Liver (tissue), 9 donors: ENCODE measurements around the gene GJA5. TPM values are rescaled to one million over a fixed set of nuclear protein-coding genes. Genes with fewer than 3 reads are reported as not detected.

Source experiments
- DNase-seq: peaks from one replicate; pipeline ENCODE4 v3.0.0-alpha.2; 2017; ENCODE audit warnings: low spot score
- H3K27ac ChIP-seq, 2 donors: one replicate each; pipeline ENCODE4 v1.7.0; 2013; ENCODE audit warnings: inconsistent platforms in 2 of 2, low read length in 2 of 2, control low read depth in 1 of 2, low read depth in 1 of 2, mild to moderate bottlenecking in 1 of 2
- H3K27me3 ChIP-seq, 4 donors: one replicate each; pipeline versions ENCODE4 v1.6.1 to v1.7.0; 2013; ENCODE audit warnings: low read length in 3 of 4, inconsistent platforms in 1 of 4, mild to moderate bottlenecking in 1 of 4, moderate library complexity in 1 of 4; ENCODE audit not compliant: control insufficient read depth in 4 of 4, insufficient read depth in 4 of 4
- H3K36me3 ChIP-seq, 4 donors: one replicate each; pipeline versions ENCODE4 v1.6.1 to v1.7.0; 2013; ENCODE audit warnings: low read length in 3 of 4, mild to moderate bottlenecking in 3 of 4, low read depth in 1 of 4, moderate library complexity in 1 of 4; ENCODE audit not compliant: control insufficient read depth in 4 of 4, insufficient read depth in 3 of 4
- H3K4me1 ChIP-seq, 4 donors: one replicate each; pipeline versions ENCODE4 v1.6.1 to v1.7.0; 2013; ENCODE audit warnings: low read length in 3 of 4, mild to moderate bottlenecking in 3 of 4, moderate library complexity in 1 of 4; ENCODE audit not compliant: control insufficient read depth in 4 of 4, insufficient read depth in 4 of 4
- H3K4me3 ChIP-seq, 3 donors: one replicate each; pipeline versions ENCODE4 v1.6.1 to v1.7.0; 2013; ENCODE audit warnings: low read length in 3 of 3, control low read depth in 1 of 3, low read depth in 1 of 3, mild to moderate bottlenecking in 1 of 3
- H3K9ac ChIP-seq, 2 donors: one replicate each; pipeline ENCODE4 v1.7.0; 2013; ENCODE audit warnings: low read length in 2 of 2, mild to moderate bottlenecking in 2 of 2, moderate library complexity in 2 of 2, control low read depth in 1 of 2, low read depth in 1 of 2
- H3K9me3 ChIP-seq, 4 donors: one replicate each; pipeline versions ENCODE4 v1.6.1 to v1.7.0; 2013; ENCODE audit warnings: low read length in 3 of 4; ENCODE audit not compliant: control insufficient read depth in 4 of 4
- ATF3 ChIP-seq: IDR thresholded peaks from 2 replicates; pipeline ENCODE4 v1.6.1; 2016; ENCODE audit warnings: antibody characterized with exemption
- EGR1 ChIP-seq, 2 donors: IDR thresholded peaks; 2 replicates each; pipeline ENCODE4 v1.6.1; 2016 to 2018; ENCODE audit warnings: antibody characterized with exemption in 2 of 2, low read depth in 2 of 2
- FOXA2 ChIP-seq: IDR thresholded peaks from 2 replicates; pipeline ENCODE4 v1.6.1; 2016; ENCODE audit warnings: antibody characterized with exemption
- HNF4G ChIP-seq: IDR thresholded peaks from 2 replicates; pipeline ENCODE4 v1.6.1; 2016; ENCODE audit warnings: antibody characterized with exemption
- JUND ChIP-seq, 2 donors: IDR thresholded peaks; 2 replicates each; pipeline ENCODE4 v1.6.1; 2016; ENCODE audit warnings: antibody characterized with exemption in 2 of 2
- MAX ChIP-seq: IDR thresholded peaks from 2 replicates; pipeline ENCODE4 v1.6.1; 2016; ENCODE audit warnings: antibody characterized with exemption
- RAD21 ChIP-seq, 2 donors: IDR thresholded peaks; 2 replicates each; pipeline ENCODE4 v1.6.1; 2016; ENCODE audit warnings: antibody characterized with exemption in 2 of 2, mild to moderate bottlenecking in 2 of 2
- REST ChIP-seq: IDR thresholded peaks from 2 replicates; pipeline ENCODE4 v1.6.1; 2016; ENCODE audit warnings: antibody characterized with exemption, mild to moderate bottlenecking
- RXRA ChIP-seq, 2 donors: IDR thresholded peaks; 2 replicates each; pipeline ENCODE4 v1.6.1; 2017 to 2018; ENCODE audit warnings: antibody characterized with exemption in 2 of 2, mild to moderate bottlenecking in 1 of 2
- SP1 ChIP-seq: IDR thresholded peaks from 2 replicates; pipeline ENCODE4 v1.6.1; 2018; ENCODE audit warnings: antibody characterized with exemption, mild to moderate bottlenecking
- YY1 ChIP-seq: IDR thresholded peaks from 2 replicates; pipeline ENCODE4 v1.6.1; 2016; ENCODE audit warnings: antibody characterized with exemption, mild to moderate bottlenecking
- ZBTB33 ChIP-seq: IDR thresholded peaks from 2 replicates; pipeline ENCODE4 v1.6.1; 2016; ENCODE audit warnings: antibody characterized with exemption
- WGBS: extraction: QIAGEN DNeasy Blood & Tissue Kit; methylation state at CpG from one replicate; pipeline ENCODE4 v1.1.7; 2013; 5-methylcytosine and 5-hydroxymethylcytosine counted together
- polyA plus RNA-seq, 2 donors: library from polyadenylated mRNA; stranded (reverse) in 1 of 2; unstranded in 1 of 2; fragments of 200-250 nt in 1 of 2; fragments of >200 nt in 1 of 2; fragmentation: Nextera tagmentation in 1 of 2; extraction: Ambion mirVana in 1 of 2; gene quantifications; one replicate each; pipeline versions ENCODE4 v1.2.1 to v1.2.3, GENCODE V29; 2013 to 2015
- total RNA-seq, 2 donors: library from RNA; depleted of rRNA; stranded (reverse); fragments of >200 nt; gene quantifications; one replicate each; pipeline ENCODE4 v1.2.3, GENCODE V29; 2014
- donor health status: healthy.
- donor health status: healthy.
- donor health status: healthy.
- donor health status: healthy.
- donor health status: healthy.

Gene GJA5
- total and polyA plus RNA-seq, 4 donors = 0.70 to 1.8 (median 1.3) TPM

- 70% methylated on average over 3 of the region's 3 CpGs for WGBS
- Histone ChIP-seq H3K36me3 (no peaks in the 10 kb centered on the region), H3K4me3 (no peak overlapping the region), H3K9me3 (no peaks in the 10 kb centered on the region), H3K9ac (no peak overlapping the region), H3K27me3 (peaks cover 0 to 8% (median 0%) of the 10 kb centered on the region in 4 donors), H3K4me1 (no peaks in the 10 kb centered on the region), H3K27ac (no peak overlapping the region)
- no peak for DNase-seq
- TF ChIP-seq YY1 = no peak
- TF ChIP-seq ATF3 = no peak
- no peak for TF ChIP-seq SP1
- TF ChIP-seq EGR1 (IDR thresholded peaks at IDR 0.05; ENCODE audit: low read depth in 2 of 2) = no peak
- no peak for TF ChIP-seq HNF4G
- TF ChIP-seq ZBTB33 = no peak
- no peak for TF ChIP-seq FOXA2
- TF ChIP-seq MAX = no peak
- no peak for TF ChIP-seq JUND (IDR thresholded peaks at IDR 0.05)
- no peak for TF ChIP-seq RAD21 (IDR thresholded peaks at IDR 0.05)
- TF ChIP-seq REST = no peak
- TF ChIP-seq RXRA (IDR thresholded peaks at IDR 0.05) = no peak
Observed at GRCh38 chr1:147786536-147786935, 26.1 kb upstream of the GJA5 start.

DNA sequence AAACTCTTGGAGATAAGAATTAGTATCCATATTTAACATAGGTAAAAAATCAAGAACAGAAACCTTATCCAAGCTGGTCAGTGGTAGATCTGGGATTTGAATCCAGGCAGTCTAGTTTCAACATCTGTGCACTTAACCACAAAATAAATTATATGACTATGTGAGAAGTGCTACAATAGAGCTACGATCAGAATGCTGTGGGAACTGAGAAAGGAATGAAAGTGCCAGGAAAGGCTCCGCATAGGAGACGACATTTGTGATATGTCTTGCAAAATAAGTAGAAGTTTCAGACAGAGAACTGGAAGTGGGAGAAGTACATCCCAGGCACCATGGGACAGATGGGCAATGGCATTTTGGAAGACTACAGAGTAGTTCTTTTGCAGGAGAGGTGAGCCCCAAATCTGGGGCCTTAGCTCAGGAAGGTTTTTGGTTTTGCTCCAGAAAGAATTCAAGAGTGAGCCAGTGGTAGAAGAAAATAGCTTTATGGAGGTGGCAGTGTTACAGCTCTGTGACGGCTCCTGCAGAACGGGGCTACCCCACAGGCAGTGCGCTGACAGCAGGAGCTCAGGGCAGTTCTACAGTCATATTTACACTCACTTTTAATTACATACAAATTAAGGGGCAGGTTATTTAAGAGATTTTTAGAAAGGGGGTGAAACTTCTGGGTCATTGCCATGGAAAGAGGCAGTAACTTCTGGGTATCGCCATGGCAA is 25.5 kb upstream of the GJA5 start:
- H3K4me1 ChIP-seq = no peaks in the 10 kb centered on the region
- no peak overlapping the region for H3K9ac ChIP-seq
- TF ChIP-seq ATF3 (no peak), REST (no peak), FOXA2 (no peak)
- H3K27ac ChIP-seq = no peak overlapping the region
- H3K36me3 ChIP-seq = no peaks in the 10 kb centered on the region
- H3K4me3 ChIP-seq = no peak overlapping the region
- H3K9me3 ChIP-seq = no peaks in the 10 kb centered on the region
- no peak for DNase-seq
- peaks cover 0 to 8% (median 0%) of the 10 kb centered on the region in 4 donors for H3K27me3 ChIP-seq
- 93% methylated on average over 7 of the region's 7 CpGs for WGBS
